ENCODE data around the gene PDGFRB. TPM values are rescaled to one million over a fixed set of nuclear protein-coding genes. Genes with fewer than 3 reads are reported as not detected.

The PDGFRB gene
- total and polyA plus RNA-seq, 5 experiments from 2014 or later, result 0.31 to 0.57 (median 0.48) TPM; not detected in 1

- H3K4me3 Mint-ChIP-seq, result no peak overlapping the region
- H3K27ac Mint-ChIP-seq, result peak overlapping the region in 2 of 10 donors; percentile 12 to 58
- ATAC-seq (no peak), DNase-seq (no peak)
- H3K36me3 Mint-ChIP-seq, result no peaks in the 10 kb centered on the region
- H3K4me1 Mint-ChIP-seq, result no peaks in the 10 kb centered on the region
- no peaks in the 10 kb centered on the region for H3K9me3 Mint-ChIP-seq
- POLR2A ChIA-PET, result no interaction called here
- peaks cover 0 to 13% (median 4%) of the 10 kb centered on the region in 5 donors for H3K27me3 Mint-ChIP-seq
These were observed 24.8 kb upstream of the PDGFRB start for GRCh38 chr5:150180241-150181026.

GRCh38 chr5:150179019-150179620 lies 23.5 kb upstream of the PDGFRB start:
- Mint-ChIP-seq H3K27ac (no peak overlapping the region), H3K4me3 (no peak overlapping the region), H3K27me3 (peaks cover 0 to 15% (median 4%) of the 10 kb centered on the region in 5 donors), H3K36me3 (no peaks in the 10 kb centered on the region), H3K9me3 (no peaks in the 10 kb centered on the region), H3K4me1 (no peaks in the 10 kb centered on the region)
- POLR2A ChIA-PET, result no interaction called here
- DNase-seq, result no peak
- ATAC-seq, result no peak

- POLR2A ChIA-PET, result no interaction called here
- H3K4me1 Mint-ChIP-seq, result no peaks in the 10 kb centered on the region
- no peak for ATAC-seq
These were observed 22.6 kb upstream of the PDGFRB start for GRCh38 chr5:150178262-150178661.

GRCh38 chr5:150177721-150178120 lies 22.1 kb upstream of the PDGFRB start:
- DNase-seq (no peak), ATAC-seq (no peak)
- Mint-ChIP-seq H3K27ac (no peak overlapping the region), H3K4me3 (no peak overlapping the region), H3K9me3 (no peaks in the 10 kb centered on the region), H3K36me3 (no peaks in the 10 kb centered on the region), H3K4me1 (no peaks in the 10 kb centered on the region), H3K27me3 (peaks cover 3 to 24% (median 14%) of the 10 kb centered on the region in 5 donors)
- POLR2A ChIA-PET, result no interaction called here

More at GRCh38 chr5:150178262-150178661, 22.6 kb upstream of the PDGFRB start:
- no peak for DNase-seq
- no peak overlapping the region for H3K27ac Mint-ChIP-seq
- no peaks in the 10 kb centered on the region for H3K36me3 Mint-ChIP-seq
- H3K27me3 Mint-ChIP-seq, result peaks cover 3 to 19% (median 11%) of the 10 kb centered on the region in 5 donors
- no peaks in the 10 kb centered on the region for H3K9me3 Mint-ChIP-seq
- H3K4me3 Mint-ChIP-seq, result no peak overlapping the region

GRCh38 chr5:150176745-150177477 lies 21.3 kb upstream of the PDGFRB start:
- DNase-seq, result no peak
- no peaks in the 10 kb centered on the region for H3K4me1 Mint-ChIP-seq
- no peak overlapping the region for H3K4me3 Mint-ChIP-seq
- ATAC-seq, result no peak
- no peaks in the 10 kb centered on the region for H3K9me3 Mint-ChIP-seq
- H3K27ac Mint-ChIP-seq, result peak overlapping the region in 1 of 10 donors; percentile 61
- POLR2A ChIA-PET, result no interaction called here
- peaks cover 6 to 33% (median 19%) of the 10 kb centered on the region in 5 donors for H3K27me3 Mint-ChIP-seq
- no peaks in the 10 kb centered on the region for H3K36me3 Mint-ChIP-seq

- Mint-ChIP-seq H3K27ac (no peak overlapping the region), H3K9me3 (no peaks in the 10 kb centered on the region), H3K36me3 (no peaks in the 10 kb centered on the region), H3K4me1 (no peaks in the 10 kb centered on the region), H3K27me3 (peaks cover 9 to 45% (median 26%) of the 10 kb centered on the region in 5 donors), H3K4me3 (no peak overlapping the region)
- POLR2A ChIA-PET, result no interaction called here
- ATAC-seq (no peak), DNase-seq (no peak)
These were observed 19.9 kb upstream of the PDGFRB start for GRCh38 chr5:150175536-150175935.

- POLR2A ChIA-PET, result no interaction called here
- H3K4me3 Mint-ChIP-seq, result no peak overlapping the region
- H3K27ac Mint-ChIP-seq, result no peak overlapping the region
- H3K36me3 Mint-ChIP-seq, result no peaks in the 10 kb centered on the region
- ATAC-seq, result no peak
- H3K27me3 Mint-ChIP-seq, result peaks cover 12 to 50% (median 28%) of the 10 kb centered on the region in 5 donors
- no peak for DNase-seq
- H3K9me3 Mint-ChIP-seq, result no peaks in the 10 kb centered on the region
- H3K4me1 Mint-ChIP-seq, result no peaks in the 10 kb centered on the region
These were observed 19.4 kb upstream of the PDGFRB start for GRCh38 chr5:150175076-150175475.

- POLR2A ChIA-PET, result no interaction called here
- Mint-ChIP-seq H3K4me3 (no peak overlapping the region), H3K27ac (peak overlapping the region in 1 of 10 donors; percentile 19), H3K4me1 (no peaks in the 10 kb centered on the region), H3K9me3 (no peaks in the 10 kb centered on the region), H3K36me3 (no peaks in the 10 kb centered on the region), H3K27me3 (peaks cover 14 to 58% (median 34%) of the 10 kb centered on the region in 5 donors)
- DNase-seq (no peak), ATAC-seq (no peak)
These were observed 18.6 kb upstream of the PDGFRB start for GRCh38 chr5:150174285-150174684.

- H3K4me3 Mint-ChIP-seq, result no peak overlapping the region
- H3K36me3 Mint-ChIP-seq, result peaks cover 0 to 2% (median 0%) of the 10 kb centered on the region in 3 donors
- POLR2A ChIA-PET, result no interaction called here
- no peak for DNase-seq
- no peak for ATAC-seq
- no peak overlapping the region for H3K27ac Mint-ChIP-seq
- H3K9me3 Mint-ChIP-seq, result no peaks in the 10 kb centered on the region
- H3K27me3 Mint-ChIP-seq, result peaks cover 21 to 69% (median 44%) of the 10 kb centered on the region in 5 donors
- peaks cover 0 to 1% (median 0%) of the 10 kb centered on the region in 4 donors for H3K4me1 Mint-ChIP-seq
These were observed 17.5 kb upstream of the PDGFRB start for GRCh38 chr5:150173161-150173560.

- Mint-ChIP-seq H3K9me3 (no peaks in the 10 kb centered on the region), H3K36me3 (peaks cover 0 to 2% (median 0%) of the 10 kb centered on the region in 3 donors), H3K4me1 (peaks cover 0 to 3% (median under 1%) of the 10 kb centered on the region in 4 donors), H3K4me3 (no peak overlapping the region), H3K27ac (peak overlapping the region in 1 of 10 donors; percentile 49), H3K27me3 (peaks cover 22 to 75% (median 48%) of the 10 kb centered on the region in 5 donors)
- no peak for DNase-seq
- no peak for ATAC-seq
- POLR2A ChIA-PET, result interaction anchor here (1.0 kb wide), 1 partner anchor 37 kb away, joined by 3 read pairs; no protein-coding TSS in a partner anchor
These were observed 16.9 kb upstream of the PDGFRB start for GRCh38 chr5:150172556-150172955.

- Mint-ChIP-seq H3K27me3 (peaks cover 25 to 79% (median 51%) of the 10 kb centered on the region in 5 donors), H3K9me3 (no peaks in the 10 kb centered on the region), H3K4me3 (no peak overlapping the region), H3K27ac (peak overlapping the region in 1 of 10 donors; percentile 49), H3K4me1 (peaks cover 0 to 6% (median 3%) of the 10 kb centered on the region in 4 donors), H3K36me3 (peaks cover 0 to 2% (median 0%) of the 10 kb centered on the region in 3 donors)
- POLR2A ChIA-PET, result interaction anchor here (1.0 kb wide), 1 partner anchor 37 kb away, joined by 3 read pairs; no protein-coding TSS in a partner anchor
- ATAC-seq (no peak), DNase-seq (no peak)
These were observed 16.5 kb upstream of the PDGFRB start for GRCh38 chr5:150172145-150172544.

GRCh38 chr5:150168864-150169263 lies 13.2 kb upstream of the PDGFRB start:
- Mint-ChIP-seq H3K4me3 (no peak overlapping the region), H3K9me3 (no peaks in the 10 kb centered on the region), H3K4me1 (peaks cover 0 to 8% (median 3%) of the 10 kb centered on the region in 4 donors), H3K27ac (no peak overlapping the region), H3K27me3 (peaks cover 31 to 90% (median 67%) of the 10 kb centered on the region in 5 donors), H3K36me3 (peaks cover 0 to 2% (median 0%) of the 10 kb centered on the region in 3 donors)
- DNase-seq (no peak), ATAC-seq (no peak)
- POLR2A ChIA-PET, result no interaction called here
